ENCODE results near the gene NDFIP2. TPM values are rescaled to one million over a fixed set of nuclear protein-coding genes. Genes with fewer than 3 reads are reported as not detected.

The NDFIP2 gene, protein sequence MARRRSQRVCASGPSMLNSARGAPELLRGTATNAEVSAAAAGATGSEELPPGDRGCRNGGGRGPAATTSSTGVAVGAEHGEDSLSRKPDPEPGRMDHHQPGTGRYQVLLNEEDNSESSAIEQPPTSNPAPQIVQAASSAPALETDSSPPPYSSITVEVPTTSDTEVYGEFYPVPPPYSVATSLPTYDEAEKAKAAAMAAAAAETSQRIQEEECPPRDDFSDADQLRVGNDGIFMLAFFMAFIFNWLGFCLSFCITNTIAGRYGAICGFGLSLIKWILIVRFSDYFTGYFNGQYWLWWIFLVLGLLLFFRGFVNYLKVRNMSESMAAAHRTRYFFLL
- total RNA-seq, result 34.7 TPM

DNA sequence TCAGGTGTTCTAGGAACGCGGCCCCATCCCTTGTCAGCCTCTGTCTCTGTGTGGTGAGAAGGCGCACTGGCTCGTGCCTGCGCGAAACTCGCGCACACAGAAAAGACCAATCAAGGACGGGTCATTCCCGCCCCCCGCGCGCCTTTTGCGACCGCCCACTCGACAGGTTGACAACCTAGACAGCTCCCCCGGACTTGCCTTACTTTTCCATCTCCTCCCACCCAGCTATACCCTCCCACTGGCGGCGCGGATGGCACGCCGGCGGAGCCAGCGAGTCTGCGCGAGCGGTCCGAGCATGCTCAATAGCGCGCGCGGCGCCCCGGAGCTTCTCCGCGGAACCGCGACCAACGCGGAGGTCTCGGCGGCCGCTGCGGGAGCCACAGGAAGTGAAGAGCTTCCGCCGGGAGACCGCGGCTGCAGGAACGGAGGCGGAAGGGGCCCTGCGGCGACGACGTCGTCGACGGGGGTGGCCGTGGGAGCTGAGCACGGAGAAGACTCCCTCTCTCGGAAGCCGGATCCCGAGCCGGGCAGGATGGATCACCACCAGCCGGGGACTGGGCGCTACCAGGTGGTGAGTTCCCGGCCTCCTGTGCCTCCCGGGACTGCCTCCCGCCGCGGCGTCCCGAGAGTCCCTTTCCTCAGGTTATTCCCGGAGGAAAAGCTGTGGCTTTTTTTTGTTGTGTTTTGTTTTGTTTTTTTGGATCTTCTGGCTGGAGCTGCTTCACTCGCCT is at the start of gene NDFIP2:
Gene NDFIP2, plus strand, starts transcription at position 202 of the 731 bp plus-strand sequence. Its CDS starts 49 bp downstream, at position 251.
- peak; percentile 92 for DNase-seq

DNA sequence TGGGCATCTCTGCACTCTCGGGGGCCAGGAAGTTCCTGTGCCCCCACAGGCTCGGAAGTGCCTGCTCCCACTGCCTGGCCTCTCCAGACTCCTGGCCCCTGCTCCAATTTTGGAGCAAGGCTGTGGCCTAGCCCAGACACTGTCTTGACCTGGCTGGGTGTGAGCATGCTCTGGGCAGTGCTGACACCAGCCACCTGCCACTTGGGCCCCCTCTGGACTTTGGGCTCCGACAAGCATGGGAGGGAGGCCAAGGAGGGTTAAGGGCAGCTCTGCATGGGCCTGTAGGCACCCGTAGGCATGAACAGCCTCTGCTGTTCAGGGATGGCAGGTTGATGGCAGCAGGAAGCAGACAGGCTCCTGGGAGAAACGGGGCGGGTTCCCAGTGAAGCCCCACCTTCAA is 48.9 kb upstream of the NDFIP2 start:
- DNase-seq, result no peak

DNA sequence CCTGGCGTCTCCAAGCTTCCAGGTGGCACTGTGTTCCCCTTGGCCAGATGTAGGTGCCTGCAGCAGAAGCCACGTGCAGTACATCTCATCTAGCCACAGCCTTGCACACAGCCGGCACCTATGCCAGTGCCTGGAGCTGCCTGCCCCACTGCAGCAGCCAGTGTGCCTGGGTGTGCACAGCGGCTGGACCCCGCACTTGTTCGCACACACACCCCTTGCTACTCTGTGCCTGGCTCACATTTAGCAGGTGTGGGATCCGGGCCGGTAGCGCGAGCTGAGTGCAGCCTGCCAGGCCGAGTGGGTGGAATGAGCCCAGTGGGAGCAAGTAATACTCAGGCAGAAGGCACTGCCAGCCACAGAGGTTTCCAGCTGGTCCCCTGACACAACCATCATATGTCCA is 48.0 kb upstream of the NDFIP2 start:
- no peak for DNase-seq

DNA sequence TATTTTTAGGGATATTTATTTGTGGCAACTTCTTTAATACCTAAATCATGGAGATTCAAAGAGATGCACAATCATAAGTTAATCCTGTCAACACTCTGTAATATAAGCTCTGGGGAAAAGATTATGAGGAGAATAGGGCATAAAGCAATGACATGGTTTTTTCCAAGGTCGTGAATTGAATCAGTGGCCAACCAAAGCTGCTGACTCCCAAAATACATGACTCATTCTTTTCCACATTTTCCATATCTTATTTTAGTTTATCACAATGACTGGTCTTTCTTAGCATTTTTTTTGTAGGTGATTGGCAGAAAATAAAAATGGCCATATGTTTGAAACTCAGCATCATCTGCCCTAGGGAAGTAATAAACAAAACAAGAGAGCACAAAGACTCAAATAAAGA is 46.4 kb upstream of the NDFIP2 start:
- DNase-seq, result no peak

DNA sequence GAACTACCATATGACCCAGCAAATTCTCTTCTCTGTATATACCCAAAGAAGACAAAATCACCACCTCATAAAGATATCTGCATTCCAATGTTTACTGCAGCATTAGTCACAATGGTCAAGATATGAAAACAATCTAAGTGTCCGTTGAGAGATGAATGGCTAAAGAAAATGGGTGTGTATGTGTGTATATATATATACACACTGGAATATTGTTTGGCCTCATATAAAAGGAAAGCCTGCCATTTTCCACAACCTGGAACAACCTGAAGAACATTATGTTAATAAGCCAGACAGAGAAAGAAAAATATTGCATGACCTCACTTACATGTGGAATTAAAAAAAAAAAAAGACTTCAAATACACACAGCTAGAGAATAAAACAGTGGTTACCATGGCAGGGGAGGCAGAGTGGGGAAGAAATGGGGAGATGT is 45.4 kb upstream of the NDFIP2 start:
- no peak for DNase-seq

DNA sequence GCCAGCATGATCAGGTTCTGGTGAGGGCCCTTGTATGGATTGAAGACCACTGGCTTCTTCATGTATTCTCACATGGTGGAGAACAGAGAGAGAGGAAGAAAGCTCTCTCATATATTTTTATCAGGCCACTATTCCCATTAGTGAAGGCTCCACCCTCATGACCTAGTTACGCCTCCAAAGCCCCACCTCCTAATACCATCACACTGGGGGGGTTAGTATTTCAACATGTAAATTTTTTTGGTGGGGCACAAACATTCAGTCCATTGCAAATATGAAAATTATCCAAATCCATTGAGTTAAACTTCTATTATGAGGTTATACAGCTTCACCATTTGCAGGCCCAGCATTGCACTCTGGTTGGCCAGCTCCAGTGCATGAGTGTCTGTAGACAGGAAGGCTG is 41.7 kb upstream of the NDFIP2 start:
- DNase-seq, result no peak

DNA sequence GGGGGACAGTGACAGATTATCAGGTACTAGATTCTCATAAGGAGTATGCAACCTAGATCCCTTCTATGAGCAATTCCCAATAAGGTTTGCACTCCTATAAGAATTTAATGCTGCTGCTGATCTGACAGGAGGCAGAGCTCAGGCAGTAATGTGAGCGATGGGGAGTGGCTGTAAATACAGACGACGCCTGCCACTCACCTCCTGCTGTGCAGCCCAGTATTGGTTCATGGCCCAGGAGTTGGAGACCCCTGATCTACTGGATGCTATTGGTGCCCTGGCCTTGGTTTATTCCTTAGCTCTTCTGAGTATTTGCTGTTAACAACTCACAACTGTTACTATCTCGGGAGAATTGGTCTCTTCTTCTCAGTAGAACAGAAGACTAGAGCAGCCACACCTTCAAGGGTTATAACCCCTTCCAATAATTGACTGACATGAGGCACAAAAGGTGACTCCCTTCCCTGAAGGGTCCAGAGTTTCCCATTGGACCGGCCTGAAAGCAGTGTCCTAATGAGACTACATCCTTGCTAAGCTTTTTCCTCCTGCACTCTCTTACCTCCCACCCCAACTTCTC is 39.9 kb upstream of the NDFIP2 start:
- DNase-seq, result no peak

DNA sequence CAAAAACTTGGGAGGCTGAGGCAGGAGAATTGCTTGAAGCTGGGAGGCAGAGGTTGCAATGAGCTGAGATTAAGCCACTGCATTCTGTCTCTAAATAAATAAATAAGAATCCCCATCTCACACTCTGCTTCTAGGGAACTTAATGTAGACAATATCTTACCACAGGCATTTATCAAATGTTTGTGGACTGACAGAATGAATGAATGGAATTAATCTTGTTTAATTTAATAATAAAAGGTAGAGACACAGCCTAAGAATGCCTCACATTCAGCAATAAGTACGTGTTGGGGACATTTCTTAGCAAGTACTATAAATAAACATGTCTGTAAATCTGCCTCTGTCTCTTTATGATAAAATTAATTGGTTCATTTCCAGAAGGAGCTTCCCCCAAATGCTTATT is 38.7 kb upstream of the NDFIP2 start:
- DNase-seq, result no peak

DNA sequence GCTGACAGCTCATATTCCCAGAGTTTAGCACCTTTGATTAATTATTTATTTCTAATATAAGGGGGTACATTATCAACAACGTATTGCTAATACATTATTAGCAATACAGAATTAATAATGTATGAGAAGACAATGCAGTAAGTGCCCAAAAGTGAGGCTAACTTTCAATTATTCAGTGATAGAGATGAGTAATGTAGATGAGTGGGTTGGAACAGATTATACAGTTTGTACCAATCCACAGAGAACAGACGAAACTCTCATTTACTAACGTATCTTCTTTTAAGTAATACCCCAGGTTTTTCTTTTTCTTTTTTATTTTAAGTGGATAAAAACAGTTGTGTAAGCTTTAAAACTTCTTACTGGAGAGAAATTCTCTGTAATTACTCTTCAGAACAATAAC is 38.2 kb upstream of the NDFIP2 start:
- no peak for DNase-seq

DNA sequence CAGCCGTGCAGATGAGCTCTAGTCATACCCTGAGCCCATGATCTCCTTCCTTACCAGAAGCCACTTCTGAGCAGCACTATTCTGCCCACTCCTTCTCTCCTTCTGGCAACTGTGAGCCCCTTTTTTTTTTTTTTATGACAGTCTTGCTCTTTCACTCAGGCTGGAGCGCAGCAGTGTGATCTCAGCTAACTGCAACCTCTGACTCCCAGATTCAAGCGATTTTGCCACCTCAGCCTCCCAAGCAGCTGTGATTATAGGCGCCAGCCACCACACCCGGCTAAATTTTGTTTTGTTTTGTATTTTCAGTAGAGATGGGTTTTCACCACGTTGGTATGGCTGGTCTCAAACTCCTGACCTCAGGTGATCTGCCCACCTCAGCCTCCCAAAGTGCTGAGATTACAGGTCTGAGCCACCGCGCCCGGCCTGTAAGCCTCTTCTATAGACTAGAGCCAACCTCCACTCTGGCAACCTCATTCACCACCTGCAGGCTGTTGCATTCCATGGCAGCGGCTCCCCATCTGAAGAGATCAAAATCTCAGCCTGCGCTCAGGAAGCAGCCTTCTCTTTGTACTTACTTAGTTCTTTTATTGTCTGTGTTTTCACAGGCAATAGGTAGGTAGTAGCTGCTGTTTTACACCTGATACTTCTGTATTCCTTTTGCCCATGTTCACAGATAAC is 34.8 kb upstream of the NDFIP2 start:
- no peak for DNase-seq

DNA sequence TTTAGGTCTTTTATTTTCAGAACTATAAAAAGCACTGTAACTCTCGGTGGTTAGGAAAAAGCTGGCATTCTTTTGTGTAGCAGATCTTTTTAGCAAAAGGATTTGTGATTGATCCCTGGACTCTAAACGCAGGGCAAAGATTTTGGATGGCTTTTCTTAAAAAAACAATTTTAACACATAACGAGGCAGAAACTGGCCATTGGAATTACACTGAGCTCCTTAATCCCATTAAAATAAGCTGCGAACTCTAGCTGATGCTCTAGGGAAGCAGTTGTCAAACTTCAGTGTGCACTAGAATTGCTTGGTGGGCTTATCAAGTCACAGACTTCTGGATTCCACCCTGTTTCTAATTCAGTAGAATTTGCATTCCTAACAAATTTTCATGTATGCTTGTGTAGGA is 33.8 kb upstream of the NDFIP2 start:
- no peak for DNase-seq

DNA sequence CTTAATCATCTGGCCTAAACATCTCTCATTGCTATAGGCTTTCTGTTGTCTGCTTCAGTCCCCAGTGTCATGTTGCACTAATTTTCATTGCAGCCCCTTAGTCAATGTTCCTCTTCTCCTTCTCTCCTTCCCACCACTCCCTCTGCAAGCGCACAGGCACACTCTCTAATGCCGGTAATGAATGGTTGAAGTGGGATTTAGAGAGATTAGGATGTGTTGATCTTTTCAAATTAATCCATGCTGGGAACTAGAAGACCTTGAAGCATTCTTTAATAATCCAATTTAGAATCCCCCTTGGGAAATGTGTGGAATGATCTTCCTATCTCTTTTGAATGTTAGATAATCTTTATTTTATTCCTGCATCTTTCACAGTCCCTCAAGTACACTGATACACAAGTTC is 33.2 kb upstream of the NDFIP2 start:
- DNase-seq, result no peak

DNA sequence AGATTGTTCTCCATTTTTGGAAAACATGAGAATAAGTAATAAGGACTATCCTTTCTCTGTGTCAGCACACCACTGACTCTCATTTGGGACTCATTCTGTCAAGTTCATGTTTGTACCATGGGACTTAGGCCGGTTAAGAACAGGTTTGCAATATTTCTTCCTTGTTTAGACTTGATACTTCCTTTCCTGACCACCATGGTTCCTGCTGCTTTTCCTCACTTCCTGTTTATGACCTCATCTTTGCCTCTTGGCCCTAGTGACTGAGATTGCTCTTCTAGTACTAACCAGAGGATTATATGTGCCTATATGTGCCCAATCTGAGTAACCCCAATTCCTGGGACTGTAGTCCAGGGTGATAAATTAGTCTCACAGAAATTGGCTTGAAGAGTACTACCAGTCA is 32.5 kb upstream of the NDFIP2 start:
- no peak for DNase-seq

DNA sequence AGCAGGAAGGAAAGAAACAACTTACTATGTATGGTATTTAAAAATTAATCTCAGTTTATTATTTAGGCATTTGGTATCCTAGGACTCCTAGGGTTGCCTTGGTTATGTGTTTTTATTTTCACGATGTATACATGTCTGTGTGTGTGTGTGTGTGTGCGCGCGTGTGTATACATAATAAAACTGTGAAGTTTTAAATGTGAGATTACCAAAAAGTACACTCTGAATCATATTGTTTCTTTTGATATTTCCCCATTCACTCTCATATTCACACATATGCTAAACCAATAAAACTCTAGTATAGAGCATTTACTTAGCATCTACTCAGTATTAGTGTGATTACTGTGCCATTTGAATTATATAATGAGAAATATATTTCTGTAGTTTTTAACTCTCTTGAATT is 30.8 kb upstream of the NDFIP2 start:
- no peak for DNase-seq

DNA sequence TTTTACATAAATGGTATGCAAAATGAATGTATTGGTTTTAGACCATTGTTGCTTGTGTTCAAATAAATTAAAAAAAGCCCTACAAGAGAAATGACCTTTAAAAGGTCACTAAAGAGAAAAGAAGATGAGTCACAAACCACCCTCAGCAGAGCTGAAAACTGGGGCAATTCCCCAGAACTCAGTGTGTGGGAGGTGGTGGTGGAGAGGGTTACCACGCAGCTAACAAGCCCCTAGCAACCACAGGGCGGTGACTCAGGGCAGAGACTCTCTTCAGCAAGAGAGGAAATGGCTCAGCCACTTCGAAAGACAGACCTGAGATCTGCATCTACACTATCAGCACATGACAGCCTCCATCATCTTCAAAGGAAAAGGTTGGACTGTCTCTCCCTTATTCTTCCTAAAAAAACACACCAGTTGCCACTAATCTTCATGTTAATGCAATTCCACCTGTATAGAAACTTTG is 29.4 kb upstream of the NDFIP2 start:
- DNase-seq, result no peak

DNA sequence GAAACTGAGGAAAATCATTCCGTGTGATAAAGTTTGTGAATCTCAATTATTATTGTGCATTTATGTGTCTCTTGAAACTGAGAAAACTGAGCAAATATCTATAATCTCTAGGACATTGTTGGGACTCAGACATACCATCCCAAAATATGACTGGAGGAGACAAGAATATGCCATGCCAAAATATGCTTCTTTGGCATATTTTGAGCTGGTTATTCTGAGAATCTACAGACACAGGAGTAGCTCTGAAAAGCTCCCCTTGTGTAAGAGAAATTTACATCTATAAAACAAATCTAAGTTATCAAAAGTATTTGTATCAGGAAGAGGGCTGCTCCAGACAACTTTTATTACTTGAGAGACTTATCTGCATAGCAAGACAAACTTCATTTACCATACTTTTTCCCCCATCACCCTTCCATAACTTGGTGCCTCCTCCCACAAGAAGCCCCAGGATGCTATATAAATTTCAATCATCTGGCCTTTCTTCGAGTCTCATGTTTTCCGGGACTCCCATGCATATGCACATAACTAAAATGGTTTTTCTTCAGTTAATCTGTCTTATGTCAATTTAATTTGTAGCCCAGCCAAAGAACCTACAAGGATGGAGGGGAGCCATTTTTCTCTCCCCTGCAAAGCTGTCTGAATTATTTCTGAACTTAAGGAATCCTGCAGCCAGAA is 28.6 kb upstream of the NDFIP2 start:
- no peak for DNase-seq

DNA sequence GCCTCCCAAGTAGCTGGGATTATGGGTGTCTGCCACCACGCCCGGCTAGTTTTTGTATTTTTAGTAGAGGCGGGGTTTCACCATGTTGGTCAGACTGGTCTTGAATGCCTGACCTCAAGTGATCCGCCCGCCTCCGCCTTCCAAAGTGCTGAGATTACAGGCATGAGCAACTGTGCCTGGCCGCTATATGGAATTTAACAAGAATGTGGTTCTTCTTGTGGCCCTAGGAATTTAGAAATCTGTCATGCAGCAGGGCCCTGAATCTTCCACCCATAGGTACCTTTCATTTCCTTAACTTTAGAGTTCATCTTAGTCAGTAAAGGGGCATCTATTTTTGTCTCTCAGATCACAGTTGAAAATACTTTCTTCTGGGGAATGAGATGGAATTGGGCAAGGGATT is 25.6 kb upstream of the NDFIP2 start:
- DNase-seq, result no peak

DNA sequence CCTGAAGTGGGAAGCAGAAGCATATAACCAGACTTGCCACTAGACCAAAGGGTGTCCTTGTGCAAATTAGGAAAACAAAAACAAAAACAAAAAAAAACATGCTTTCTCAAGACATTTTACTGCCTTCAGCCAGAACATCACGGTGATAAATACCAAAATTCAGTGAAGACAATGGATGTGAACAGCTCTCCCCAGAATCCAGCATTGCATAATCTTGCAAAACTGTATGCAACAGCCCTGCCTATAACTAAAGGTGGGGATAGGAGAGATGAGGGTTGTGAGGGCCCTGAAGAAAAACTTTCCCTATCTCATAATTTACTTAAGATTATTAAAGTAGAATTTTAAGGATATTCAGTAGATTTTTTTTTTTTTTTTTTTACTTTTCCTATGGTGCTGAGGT is 24.9 kb upstream of the NDFIP2 start:
- no peak for DNase-seq

DNA sequence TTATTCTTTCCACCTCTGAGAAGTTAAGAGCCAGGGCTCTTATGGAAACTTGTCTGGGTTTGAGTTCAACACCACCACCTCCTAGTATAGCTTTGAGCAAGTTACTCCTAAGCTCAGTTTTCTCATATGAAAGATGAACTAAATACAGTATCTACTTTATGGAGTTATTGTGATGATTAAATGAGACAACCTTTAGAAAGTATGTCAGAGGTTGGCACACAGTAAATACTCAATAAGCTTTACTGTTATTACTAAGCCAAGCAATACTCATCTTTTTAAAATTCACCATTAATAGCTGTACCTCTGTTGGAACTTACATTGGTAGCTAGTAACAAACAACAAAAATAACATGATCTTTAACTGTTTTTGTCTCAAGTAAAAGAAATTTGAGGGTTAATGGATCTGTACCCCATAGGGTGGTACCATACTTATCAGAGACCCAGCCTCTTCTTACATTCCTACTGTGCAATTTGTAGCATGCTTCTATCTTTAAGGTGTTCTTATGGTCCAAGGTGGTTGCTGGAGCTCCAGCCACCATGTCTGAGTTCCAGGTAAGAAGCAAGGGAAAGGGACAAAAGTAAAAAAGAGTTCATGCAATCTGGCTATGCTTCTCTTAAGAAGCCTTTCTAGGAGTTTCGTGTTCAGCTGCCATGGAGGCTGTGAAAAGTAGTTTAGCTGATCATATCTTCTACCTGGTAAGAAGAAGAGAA is 24.1 kb upstream of the NDFIP2 start:
- DNase-seq, result no peak

DNA sequence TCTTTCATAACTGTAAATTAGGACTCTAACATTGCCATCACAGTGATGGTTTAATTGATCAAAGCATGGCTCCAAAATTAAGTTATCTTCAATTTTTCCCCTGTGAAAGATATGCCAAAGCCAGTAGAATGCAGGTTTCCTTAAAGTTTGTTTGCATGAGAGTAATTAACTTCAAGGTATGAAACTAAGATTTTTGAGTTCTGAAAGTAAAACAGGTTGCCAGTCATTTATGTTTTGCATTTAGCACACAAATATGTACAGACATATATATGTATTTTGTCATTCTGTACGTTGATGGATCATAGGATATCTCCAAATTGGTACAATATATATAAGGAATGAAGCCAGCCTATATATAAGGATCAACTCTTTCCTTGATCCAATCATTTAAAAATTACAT is 23.6 kb upstream of the NDFIP2 start:
- no peak for DNase-seq

DNA sequence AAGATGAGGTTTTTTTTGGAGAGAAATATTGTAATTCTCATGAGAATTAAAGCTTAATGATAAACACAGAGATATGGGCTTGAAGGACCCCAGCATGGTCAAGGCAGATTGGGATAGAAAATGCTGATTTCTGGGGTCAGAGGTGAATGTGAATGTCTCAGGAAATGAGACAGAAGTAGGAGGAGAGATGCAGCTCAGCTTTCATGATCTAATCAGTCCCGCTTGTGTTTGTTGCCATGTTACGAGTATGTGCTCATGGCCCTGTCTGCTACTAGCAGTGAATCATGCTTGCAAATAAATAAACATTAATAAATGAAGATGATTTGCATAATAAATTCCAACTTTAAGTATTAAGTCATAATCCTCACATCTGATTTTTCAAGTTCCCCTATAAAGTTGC is 23.0 kb upstream of the NDFIP2 start:
- DNase-seq, result no peak

DNA sequence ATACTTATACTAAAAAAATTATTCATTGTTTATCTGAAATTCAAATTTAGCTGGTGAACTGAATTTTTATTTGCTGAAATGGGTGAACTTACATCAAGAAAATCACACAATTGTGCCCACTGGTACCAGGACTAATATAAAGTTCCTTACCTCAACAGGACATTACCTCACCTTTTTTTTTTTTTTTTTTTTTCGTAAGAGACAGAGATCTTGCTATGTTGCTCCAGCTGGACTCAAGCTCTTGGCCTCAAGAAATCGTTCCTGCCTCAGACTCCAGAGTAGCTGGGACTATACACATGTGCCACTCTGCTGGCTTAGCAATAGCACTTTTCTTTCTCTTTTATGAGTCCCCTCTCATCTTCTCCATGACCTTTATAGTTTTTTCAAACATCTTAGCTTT is 22.5 kb upstream of the NDFIP2 start:
- DNase-seq, result no peak

Data from tongue (tissue), 2 donors.